ENCODE measurements around the gene CCDC88C. TPM values are rescaled to one million over a fixed set of nuclear protein-coding genes. Genes with fewer than 3 reads are reported as not detected.

The CCDC88C gene
- total RNA-seq, 1 donor from 2014 or later = 2.8 TPM

- Histone ChIP-seq H3K4me1 (peaks cover 52% of the 10 kb centered on the region), H3K9me3 (replicated peaks) (no peaks in the 10 kb centered on the region), H3K27ac (replicated peaks) (no peak overlapping the region), H3K4me3 (no peak overlapping the region), H3K27me3 (ENCODE audit: low read depth) (peaks cover 39% of the 10 kb centered on the region), H3K36me3 (no peaks in the 10 kb centered on the region)
- intact Hi-C loops (cut with micrococcal nuclease) = no loop called here
- DNase-seq = no peak
- TF ChIP-seq CTCF (IDR thresholded peaks at IDR 0.05; ENCODE audit: borderline replicate concordance) = no peak
These were observed 39.6 kb downstream of the CCDC88C start for GRCh38 chr14:91377700-91378652.

DNA sequence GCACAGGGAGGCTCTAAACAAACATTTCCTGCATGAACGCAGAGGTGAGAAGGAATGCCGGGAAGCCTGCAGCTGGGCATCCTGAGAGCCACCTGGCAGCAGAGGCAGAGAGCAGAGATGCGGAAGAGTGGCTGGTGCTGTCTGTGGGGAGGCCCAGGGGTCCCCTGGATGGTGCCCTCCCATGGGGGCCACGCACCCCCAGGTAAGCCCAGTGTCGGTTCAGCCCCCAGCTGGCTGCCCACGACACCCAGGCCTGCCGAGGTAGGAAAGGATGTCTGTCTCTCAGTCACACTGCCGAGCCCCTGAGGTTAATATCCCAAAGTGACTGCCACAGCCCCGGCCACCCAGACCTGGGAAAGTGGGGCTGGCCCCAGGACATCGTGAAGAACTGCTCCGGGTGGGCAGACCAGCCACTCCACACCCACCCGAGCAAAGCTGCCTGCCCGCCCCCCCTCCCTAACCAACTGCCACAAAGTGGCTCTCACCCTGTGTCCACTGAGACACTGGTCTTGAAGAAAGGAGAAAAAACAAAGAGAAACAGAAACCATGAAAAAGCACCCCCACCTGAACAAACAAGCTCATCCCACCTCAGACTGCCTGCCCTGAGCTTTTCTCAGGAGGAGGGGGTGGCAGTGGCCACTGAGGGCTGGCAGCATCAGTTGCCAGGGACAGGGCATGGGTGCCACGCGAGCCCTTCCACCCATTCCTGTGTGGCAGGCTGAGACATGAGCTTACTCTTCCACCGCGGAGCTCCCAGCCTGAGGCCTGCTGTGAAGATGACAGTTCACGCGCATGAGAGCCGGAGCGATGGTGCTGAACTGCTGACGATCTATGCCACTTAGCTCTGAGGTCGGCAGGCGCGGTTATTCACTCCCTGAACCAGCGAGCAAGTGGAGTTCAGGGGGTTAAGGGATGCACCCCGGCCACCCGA, 40.8 kb downstream of the CCDC88C start:
- Histone ChIP-seq H3K4me1 (peaks cover 59% of the 10 kb centered on the region), H3K36me3 (no peaks in the 10 kb centered on the region), H3K27ac (replicated peaks) (no peak overlapping the region), H3K4me3 (no peak overlapping the region), H3K9me3 (replicated peaks) (no peaks in the 10 kb centered on the region), H3K27me3 (ENCODE audit: low read depth) (peaks cover 45% of the 10 kb centered on the region)
- intact Hi-C loops (cut with micrococcal nuclease) = no loop called here
- no peak for DNase-seq
- TF ChIP-seq CTCF (IDR thresholded peaks at IDR 0.05; ENCODE audit: borderline replicate concordance) = no peak

DNA sequence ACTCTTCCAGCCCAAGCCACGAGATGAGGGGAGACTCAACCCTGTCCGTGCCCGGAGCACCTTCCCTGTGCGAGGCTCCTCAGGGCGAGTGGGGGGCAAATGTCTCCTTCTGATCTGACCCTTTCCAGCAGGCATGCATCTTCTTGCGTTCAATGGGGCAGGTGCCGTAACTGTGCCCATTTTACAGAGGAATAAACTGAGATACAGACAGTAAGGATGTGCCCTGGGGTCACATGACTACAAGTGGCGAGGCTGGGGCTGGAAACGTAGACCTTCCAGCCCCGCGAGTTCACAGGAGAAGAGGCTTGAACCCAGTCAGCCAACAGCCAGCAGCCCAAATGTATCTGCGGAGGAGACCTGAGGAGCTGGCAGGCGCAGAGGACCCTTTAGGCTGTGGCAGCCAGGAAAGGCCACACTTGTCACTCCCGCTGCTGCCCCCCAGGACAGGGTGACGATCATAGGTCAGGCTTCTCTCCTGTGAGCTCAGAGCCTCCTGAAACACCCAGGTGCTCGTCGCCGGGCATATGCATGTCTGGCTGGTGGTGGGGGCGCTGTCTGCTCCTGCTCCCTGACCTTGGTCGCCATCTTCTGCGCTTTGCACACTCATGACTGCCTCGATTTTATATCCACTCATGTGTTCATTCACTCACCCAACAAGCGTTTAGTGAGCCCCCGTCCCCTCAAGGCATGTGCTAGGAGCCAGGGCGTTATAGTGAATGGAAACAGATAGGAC, 41.7 kb downstream of the CCDC88C start:
- DNase-seq = no peak
- TF ChIP-seq CTCF (IDR thresholded peaks at IDR 0.05; ENCODE audit: borderline replicate concordance) = no peak
- intact Hi-C loops (cut with micrococcal nuclease) = no loop called here
- Histone ChIP-seq H3K4me1 (peaks cover 64% of the 10 kb centered on the region), H3K27ac (replicated peaks) (no peak overlapping the region), H3K36me3 (no peaks in the 10 kb centered on the region), H3K9me3 (replicated peaks) (no peaks in the 10 kb centered on the region), H3K27me3 (ENCODE audit: low read depth) (peaks cover 54% of the 10 kb centered on the region), H3K4me3 (no peak overlapping the region)

DNA sequence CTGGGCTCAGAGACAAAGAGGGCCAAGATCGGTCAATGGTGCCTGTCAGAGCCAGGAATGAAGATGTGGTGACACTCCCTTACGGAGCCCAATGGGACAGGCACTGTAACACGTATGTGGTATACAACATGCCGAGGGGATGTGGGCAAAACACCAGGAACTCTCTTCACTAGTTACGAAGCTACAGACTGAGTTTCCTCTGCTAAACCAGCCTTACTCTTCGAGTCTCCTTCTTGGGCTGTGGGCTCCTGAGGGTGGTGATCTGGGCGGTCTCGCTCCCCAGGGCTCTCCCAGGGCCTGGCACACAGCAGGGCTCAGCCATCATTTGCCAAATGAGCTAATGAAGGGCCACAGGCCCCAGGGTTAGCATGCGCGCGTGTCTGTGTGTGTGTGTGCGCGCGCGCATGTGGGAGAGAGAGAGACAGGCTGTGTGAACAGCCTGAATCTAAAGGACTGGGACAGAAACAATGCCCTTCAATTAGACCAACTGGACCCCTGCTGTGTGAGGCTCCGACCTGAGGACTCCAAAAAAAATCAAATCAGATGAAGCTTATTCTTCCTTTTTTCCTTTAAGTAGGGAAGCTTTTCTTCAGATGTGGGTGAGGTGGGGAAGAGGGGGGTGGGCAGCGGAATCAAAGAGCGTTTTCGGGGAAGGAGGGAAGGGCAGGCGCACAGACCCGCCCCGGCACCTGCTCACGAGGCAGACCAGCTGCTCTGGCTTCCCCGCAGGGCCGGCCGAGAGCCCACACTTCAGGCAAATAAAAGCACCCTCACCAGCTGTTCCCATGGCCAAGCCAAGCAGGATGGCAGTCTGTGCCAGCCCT, 42.5 kb downstream of the CCDC88C start:
- Histone ChIP-seq H3K27me3 (ENCODE audit: low read depth) (peaks cover 62% of the 10 kb centered on the region), H3K4me1 (peaks cover 64% of the 10 kb centered on the region), H3K36me3 (no peaks in the 10 kb centered on the region), H3K4me3 (no peak overlapping the region), H3K9me3 (replicated peaks) (no peaks in the 10 kb centered on the region), H3K27ac (replicated peaks) (no peak overlapping the region)
- no peak for TF ChIP-seq CTCF (IDR thresholded peaks at IDR 0.05; ENCODE audit: borderline replicate concordance)
- intact Hi-C loops (cut with micrococcal nuclease) = no loop called here
- no peak for DNase-seq

Measured in left ventricle myocardium inferior (tissue), 1 donor.